Stimulated activated CD4-positive, alpha-beta T cell treated with anti-CD3 and anti-CD28 coated beads, Interleukin-2, amount 100 ng/mL, for 24 hours (primary cell): ENCODE results near the gene OR2W1.

ENCODE experiments used
- DNase-seq, 2 donors: peaks; one replicate each; pipeline ENCODE4 v3.0.0-alpha.2; 2020

OR2W1 gene

GRCh38 chr6:29045075-29045474 is at the start of gene OR2W1:
OR2W1 (minus strand) TSS chr6:29045175; CDS start chr6:29045175, 0 bp downstream.
- no peak for DNase-seq

GRCh38 chr6:29092957-29093356 is 48.0 kb upstream of the OR2W1 start:
- DNase-seq, result no peak

GRCh38 chr6:29087213-29087612 is 42.2 kb upstream of the OR2W1 start, which contains the start of gene OR2B3:
OR2B3 (minus strand) TSS chr6:29087313; CDS start chr6:29087248, 65 bp downstream.
- no peak for DNase-seq

- no peak for DNase-seq
Observed at GRCh38 chr6:29082457-29082856, 37.5 kb upstream of the OR2W1 start.

- no peak for DNase-seq
Observed at GRCh38 chr6:29081312-29081711, 36.3 kb upstream of the OR2W1 start.

- no peak for DNase-seq
Observed at GRCh38 chr6:29079203-29079602, 34.2 kb upstream of the OR2W1 start.

GRCh38 chr6:29071831-29072723 is 27.1 kb upstream of the OR2W1 start:
- peak in 1 of 2 donors; percentile 3 for DNase-seq

GRCh38 chr6:29051680-29052079 is 6.7 kb upstream of the OR2W1 start:
- no peak for DNase-seq

GRCh38 chr6:29035951-29036350 is 9.0 kb downstream of the OR2W1 start:
- DNase-seq, result no peak

GRCh38 chr6:29028821-29029220 is 16.2 kb downstream of the OR2W1 start:
- DNase-seq, result no peak

GRCh38 chr6:29025927-29026585 is 18.9 kb downstream of the OR2W1 start:
- DNase-seq, result no peak

- DNase-seq, result no peak
Observed at GRCh38 chr6:29021434-29021833, 23.5 kb downstream of the OR2W1 start.

GRCh38 chr6:29019629-29020028 is 25.3 kb downstream of the OR2W1 start:
- no peak for DNase-seq

- DNase-seq, result no peak
Observed at GRCh38 chr6:29017428-29017802, 27.6 kb downstream of the OR2W1 start.

- DNase-seq, result peak; percentile 87
Observed at GRCh38 chr6:29016559-29017427, 28.2 kb downstream of the OR2W1 start.

GRCh38 chr6:29014729-29015608 is 30.0 kb downstream of the OR2W1 start:
- no peak for DNase-seq

GRCh38 chr6:29011276-29011734 is 33.7 kb downstream of the OR2W1 start:
- peak; percentile 45 to 48 for DNase-seq

GRCh38 chr6:29009358-29009757 is 35.6 kb downstream of the OR2W1 start:
- DNase-seq, result no peak

GRCh38 chr6:29008089-29008488 is 36.9 kb downstream of the OR2W1 start:
- DNase-seq, result no peak

- DNase-seq, result peak; percentile 47 to 52
Observed at GRCh38 chr6:29005183-29005885, 39.6 kb downstream of the OR2W1 start, which contains the start of gene ZNF311. ZNF311 (minus strand) TSS chr6:29005315; CDS start chr6:29003954, 1,361 bp downstream.
